Measurements from ENCODE around the gene PAMR1. TPM values are rescaled to one million over a fixed set of nuclear protein-coding genes. Genes with fewer than 3 reads are reported as not detected.

Gene PAMR1
- total RNA-seq, 4 donors from 2014 or later: 0.49 to 3.2 (median 1.4) TPM

DNA sequence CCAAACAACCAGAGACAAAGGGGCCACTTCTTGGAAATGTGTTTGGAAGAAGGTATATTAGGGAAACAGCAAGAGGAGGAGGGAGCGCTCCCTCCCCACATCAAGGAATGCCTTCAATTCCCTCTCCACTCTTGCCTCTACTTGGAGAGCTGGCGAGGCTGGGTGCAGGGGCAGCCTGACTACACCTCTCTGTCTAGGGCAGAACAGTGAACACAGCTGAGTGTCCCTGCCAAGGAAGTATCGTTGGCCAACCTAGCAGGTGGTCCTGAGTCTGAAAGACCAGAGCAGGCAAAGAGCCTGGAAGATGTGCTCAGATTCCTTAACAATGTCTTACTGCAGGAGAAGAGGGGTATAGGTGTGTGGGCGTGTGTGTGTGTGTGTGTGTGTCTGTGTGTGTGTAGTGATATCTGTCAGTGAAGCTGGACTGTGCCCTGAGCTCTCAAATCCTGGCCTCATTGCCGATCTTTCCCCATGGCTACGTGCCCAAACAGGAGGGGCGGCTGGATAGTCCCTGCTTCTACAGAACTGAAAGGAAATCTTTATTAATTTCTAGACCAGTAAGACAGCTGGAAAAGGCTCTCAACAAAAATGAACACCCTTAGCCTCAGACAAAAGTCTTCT is 46.8 kb downstream of the PAMR1 start:
- Histone ChIP-seq H3K4me1 (no peaks in the 10 kb centered on the region), H3K36me3 (no peaks in the 10 kb centered on the region), H3K27me3 (peaks cover 0 to 5% (median 3%) of the 10 kb centered on the region in 3 donors), H3K4me3 (no peak overlapping the region), H3K9me3 (no peaks in the 10 kb centered on the region), H3K27ac (no peak overlapping the region)
- no peak for DNase-seq
- intact Hi-C loops (cut with DNase I; ENCODE audit: low total_unique reads) (no loop called here), in situ Hi-C loops (cut with MboI; ENCODE audit: low sequenced_read_pairs in 4 of 4) (no loop called here)
- no peak for ATAC-seq
- TF ChIP-seq, protein P1, sequence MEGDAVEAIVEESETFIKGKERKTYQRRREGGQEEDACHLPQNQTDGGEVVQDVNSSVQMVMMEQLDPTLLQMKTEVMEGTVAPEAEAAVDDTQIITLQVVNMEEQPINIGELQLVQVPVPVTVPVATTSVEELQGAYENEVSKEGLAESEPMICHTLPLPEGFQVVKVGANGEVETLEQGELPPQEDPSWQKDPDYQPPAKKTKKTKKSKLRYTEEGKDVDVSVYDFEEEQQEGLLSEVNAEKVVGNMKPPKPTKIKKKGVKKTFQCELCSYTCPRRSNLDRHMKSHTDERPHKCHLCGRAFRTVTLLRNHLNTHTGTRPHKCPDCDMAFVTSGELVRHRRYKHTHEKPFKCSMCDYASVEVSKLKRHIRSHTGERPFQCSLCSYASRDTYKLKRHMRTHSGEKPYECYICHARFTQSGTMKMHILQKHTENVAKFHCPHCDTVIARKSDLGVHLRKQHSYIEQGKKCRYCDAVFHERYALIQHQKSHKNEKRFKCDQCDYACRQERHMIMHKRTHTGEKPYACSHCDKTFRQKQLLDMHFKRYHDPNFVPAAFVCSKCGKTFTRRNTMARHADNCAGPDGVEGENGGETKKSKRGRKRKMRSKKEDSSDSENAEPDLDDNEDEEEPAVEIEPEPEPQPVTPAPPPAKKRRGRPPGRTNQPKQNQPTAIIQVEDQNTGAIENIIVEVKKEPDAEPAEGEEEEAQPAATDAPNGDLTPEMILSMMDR (IDR thresholded peaks at IDR 0.05 in 4 of 5, conservative IDR thresholded peaks at IDR 0.05 in 1 of 5): no peak
- no peak for TF ChIP-seq POLR2A (IDR thresholded peaks at IDR 0.05)

DNA sequence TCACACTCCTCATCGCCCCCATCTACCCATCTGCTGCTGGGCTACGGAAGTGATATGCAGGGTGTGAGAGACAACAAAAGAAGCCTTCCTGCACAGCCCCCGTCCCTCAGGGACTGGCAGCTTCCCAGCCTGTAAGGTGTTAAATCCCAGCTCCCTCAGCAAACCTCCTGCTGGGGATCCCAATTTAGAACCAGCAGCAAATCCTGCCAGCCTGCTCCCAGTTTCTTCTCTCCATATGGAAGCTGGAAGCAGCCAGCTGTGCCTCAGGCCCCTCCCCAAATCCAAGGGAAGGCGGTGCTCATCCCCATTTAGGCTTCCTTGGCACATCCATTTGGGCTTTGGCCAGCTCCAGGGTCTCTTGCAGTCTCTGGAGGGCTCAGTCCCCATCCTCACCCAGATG is 47.5 kb downstream of the PAMR1 start:
- Histone ChIP-seq H3K27me3 (peaks cover 0 to 5% (median 3%) of the 10 kb centered on the region in 3 donors), H3K36me3 (no peaks in the 10 kb centered on the region), H3K4me3 (no peak overlapping the region), H3K4me1 (no peaks in the 10 kb centered on the region), H3K27ac (no peak overlapping the region), H3K9me3 (no peaks in the 10 kb centered on the region)
- intact Hi-C loops (cut with DNase I; ENCODE audit: low total_unique reads): no loop called here
- TF ChIP-seq, protein P1 (IDR thresholded peaks at IDR 0.05 in 4 of 5, conservative IDR thresholded peaks at IDR 0.05 in 1 of 5): no peak
- TF ChIP-seq POLR2A (IDR thresholded peaks at IDR 0.05): no peak
- no peak for DNase-seq
- in situ Hi-C loops (cut with MboI; ENCODE audit: low sequenced_read_pairs in 4 of 4): no loop called here
- ATAC-seq: no peak

DNA sequence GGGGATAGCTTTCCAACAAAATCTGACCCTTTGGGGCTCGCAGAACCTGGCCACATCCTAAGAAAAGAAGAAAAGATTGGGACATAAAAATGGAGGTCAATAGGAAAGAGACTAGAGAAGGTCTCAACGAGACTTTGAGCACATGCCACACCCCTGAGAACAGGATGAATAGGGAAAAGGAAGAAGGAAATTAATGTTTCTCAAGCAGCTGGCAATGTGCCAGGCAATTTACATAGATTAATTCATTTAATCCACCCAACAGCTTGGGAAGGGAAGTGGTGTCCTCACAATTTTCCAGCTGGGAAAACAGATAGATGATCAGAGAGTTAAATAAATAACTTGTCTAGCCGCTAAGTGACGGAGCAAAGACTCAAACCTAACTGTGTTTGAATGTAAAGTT is 50.7 kb downstream of the PAMR1 start:
- intact Hi-C loops (cut with DNase I; ENCODE audit: low total_unique reads): no loop called here
- H3K4me1 ChIP-seq: no peaks in the 10 kb centered on the region
- DNase-seq: no peak

DNA sequence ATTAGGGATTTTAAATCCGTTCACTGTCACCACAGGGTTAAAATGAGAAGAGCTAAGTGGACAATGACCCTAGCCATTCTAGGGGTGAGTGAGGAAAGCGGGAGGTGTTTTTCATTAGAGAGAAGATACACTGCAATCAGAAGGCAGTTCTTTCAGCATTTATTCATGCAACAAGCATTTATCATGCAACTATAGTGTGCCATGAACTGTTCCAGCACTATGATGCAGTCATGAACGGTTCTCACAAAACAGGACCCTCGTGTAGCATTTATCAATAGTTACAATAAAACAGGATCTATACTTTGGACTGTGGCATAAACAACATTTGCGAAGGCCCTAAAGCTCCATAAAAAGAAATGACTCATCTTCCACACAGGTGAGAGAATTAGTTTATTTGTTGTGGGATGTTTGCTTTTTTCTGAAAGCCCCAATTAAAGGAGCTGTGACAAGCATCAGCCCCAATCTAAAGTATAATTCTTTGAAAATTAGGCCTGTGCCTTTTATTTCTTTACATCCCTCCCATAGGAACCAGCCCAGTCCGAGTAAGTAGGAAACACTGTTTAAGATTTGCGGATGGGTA is 51.5 kb downstream of the PAMR1 start:
- H3K4me1 ChIP-seq: no peaks in the 10 kb centered on the region
- in situ Hi-C loops (cut with MboI; ENCODE audit: low sequenced_read_pairs in 4 of 4) (no loop called here), intact Hi-C loops (cut with DNase I; ENCODE audit: low total_unique reads) (no loop called here)
- no peak overlapping the region for H3K4me3 ChIP-seq
- H3K27me3 ChIP-seq: peaks cover 0 to 3% (median 1%) of the 10 kb centered on the region in 3 donors
- ATAC-seq (no peak), DNase-seq (no peak)
- H3K36me3 ChIP-seq: no peaks in the 10 kb centered on the region
- TF ChIP-seq, protein P1 (IDR thresholded peaks at IDR 0.05 in 4 of 5, conservative IDR thresholded peaks at IDR 0.05 in 1 of 5): no peak
- TF ChIP-seq POLR2A (IDR thresholded peaks at IDR 0.05): no peak
- no peaks in the 10 kb centered on the region for H3K9me3 ChIP-seq
- no peak overlapping the region for H3K27ac ChIP-seq

More for the DNA sequence above, 50.7 kb downstream of the PAMR1 start:
- no peak for ATAC-seq
- Histone ChIP-seq H3K27me3 (peaks cover 0 to 5% (median 3%) of the 10 kb centered on the region in 3 donors), H3K27ac (no peak overlapping the region), H3K36me3 (no peaks in the 10 kb centered on the region), H3K4me3 (no peak overlapping the region), H3K9me3 (no peaks in the 10 kb centered on the region)
- in situ Hi-C loops (cut with MboI; ENCODE audit: low sequenced_read_pairs in 4 of 4): no loop called here
- no peak for TF ChIP-seq POLR2A (IDR thresholded peaks at IDR 0.05)
- TF ChIP-seq, protein P1 (IDR thresholded peaks at IDR 0.05 in 4 of 5, conservative IDR thresholded peaks at IDR 0.05 in 1 of 5): no peak
